ENCODE results near the gene ENOX1. TPM values are rescaled to one million over a fixed set of nuclear protein-coding genes. Genes with fewer than 3 reads are reported as not detected.
A peak's percentile ranks its signal among the peaks of the same experiment; 100 is the strongest.

Gene ENOX1
- total RNA-seq, 6 experiments from 2014 or later = 0.50 to 3.2 (median 0.64) TPM

DNA sequence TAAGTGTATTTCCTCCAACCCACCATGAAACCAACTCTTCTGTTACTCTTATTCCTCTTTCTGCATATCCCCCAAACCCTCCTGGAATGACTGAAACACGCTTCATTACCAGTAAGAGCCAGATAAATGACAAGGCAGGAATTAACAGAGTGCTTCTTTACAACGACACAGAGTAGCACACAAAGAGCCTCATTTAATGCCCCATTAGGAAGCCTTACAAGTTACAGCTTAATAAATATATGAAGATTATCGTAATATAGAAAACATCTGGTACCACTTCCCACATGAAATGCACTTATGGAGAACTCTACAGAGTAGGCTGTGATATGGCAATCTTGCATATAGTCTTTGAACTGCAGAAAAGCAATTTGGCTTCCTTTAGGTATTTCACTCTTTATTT lies 116.8 kb downstream of the ENOX1 start:
- Mint-ChIP-seq H3K4me3 (no peak overlapping the region), H3K27ac (no peak overlapping the region)
- TF ChIP-seq, protein P1, sequence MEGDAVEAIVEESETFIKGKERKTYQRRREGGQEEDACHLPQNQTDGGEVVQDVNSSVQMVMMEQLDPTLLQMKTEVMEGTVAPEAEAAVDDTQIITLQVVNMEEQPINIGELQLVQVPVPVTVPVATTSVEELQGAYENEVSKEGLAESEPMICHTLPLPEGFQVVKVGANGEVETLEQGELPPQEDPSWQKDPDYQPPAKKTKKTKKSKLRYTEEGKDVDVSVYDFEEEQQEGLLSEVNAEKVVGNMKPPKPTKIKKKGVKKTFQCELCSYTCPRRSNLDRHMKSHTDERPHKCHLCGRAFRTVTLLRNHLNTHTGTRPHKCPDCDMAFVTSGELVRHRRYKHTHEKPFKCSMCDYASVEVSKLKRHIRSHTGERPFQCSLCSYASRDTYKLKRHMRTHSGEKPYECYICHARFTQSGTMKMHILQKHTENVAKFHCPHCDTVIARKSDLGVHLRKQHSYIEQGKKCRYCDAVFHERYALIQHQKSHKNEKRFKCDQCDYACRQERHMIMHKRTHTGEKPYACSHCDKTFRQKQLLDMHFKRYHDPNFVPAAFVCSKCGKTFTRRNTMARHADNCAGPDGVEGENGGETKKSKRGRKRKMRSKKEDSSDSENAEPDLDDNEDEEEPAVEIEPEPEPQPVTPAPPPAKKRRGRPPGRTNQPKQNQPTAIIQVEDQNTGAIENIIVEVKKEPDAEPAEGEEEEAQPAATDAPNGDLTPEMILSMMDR (IDR thresholded peaks at IDR 0.05) = no peak

DNA sequence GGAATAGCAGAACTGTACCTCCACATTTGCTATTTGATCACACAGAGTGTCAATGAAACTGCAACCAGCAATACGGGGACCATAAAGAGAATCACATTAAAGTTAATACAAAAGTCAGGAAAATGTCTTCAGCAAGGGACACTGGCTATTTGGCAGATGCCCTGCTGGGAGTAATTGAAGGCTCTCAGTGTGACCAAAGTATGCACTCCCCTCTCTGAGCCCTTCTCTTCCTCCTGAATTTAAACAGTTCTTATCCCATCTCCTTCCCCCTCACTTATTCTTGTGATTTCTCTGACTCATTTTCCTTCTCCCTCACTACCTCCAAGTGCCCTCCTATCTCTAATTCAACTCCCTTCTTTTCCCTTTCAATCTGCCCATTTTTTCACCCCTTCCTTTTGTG lies 117.7 kb downstream of the ENOX1 start:
- Mint-ChIP-seq H3K27ac (no peak overlapping the region), H3K27me3 (ENCODE audit: insufficient read depth) (no peaks in the 10 kb centered on the region; the same call in none of the 2 replicates), H3K4me3 (no peak overlapping the region), H3K4me1 (ENCODE audit: low read depth) (peaks cover 15% of the 10 kb centered on the region), H3K9me3 (no peaks in the 10 kb centered on the region), H3K36me3 (ENCODE audit: low read depth) (no peaks in the 10 kb centered on the region)
- TF ChIP-seq, protein P1 (IDR thresholded peaks at IDR 0.05) = no peak
- no peak for DNase-seq

More for the DNA sequence above, 116.8 kb downstream of the ENOX1 start:
- DNase-seq = no peak
- Mint-ChIP-seq H3K27me3 (ENCODE audit: insufficient read depth) (no peaks in the 10 kb centered on the region; the same call in none of the 2 replicates), H3K4me1 (ENCODE audit: low read depth) (peaks cover 6% of the 10 kb centered on the region), H3K36me3 (ENCODE audit: low read depth) (no peaks in the 10 kb centered on the region), H3K9me3 (no peaks in the 10 kb centered on the region)

DNA sequence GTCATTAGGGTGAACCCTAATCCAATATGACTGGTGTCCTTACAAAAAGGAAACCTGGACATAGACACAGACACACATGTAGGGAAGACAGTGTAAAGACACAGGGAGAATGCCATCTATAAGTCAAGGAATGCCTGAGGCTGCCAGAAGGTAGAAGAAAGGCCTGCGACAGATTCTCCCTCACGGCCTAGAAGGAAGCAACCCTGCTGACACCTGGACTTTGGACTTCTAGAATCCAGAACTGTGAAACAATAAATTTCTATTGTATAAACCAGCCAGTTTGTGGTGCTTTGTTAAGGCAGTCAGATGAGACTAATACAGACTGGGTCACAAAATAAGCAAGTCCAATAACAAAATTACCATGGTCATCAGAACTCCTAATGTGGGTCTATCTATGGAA lies 120.4 kb downstream of the ENOX1 start:
- no peaks in the 10 kb centered on the region for H3K9me3 Mint-ChIP-seq
- no peak overlapping the region for H3K4me3 Mint-ChIP-seq
- H3K4me1 Mint-ChIP-seq (ENCODE audit: low read depth) = peaks cover 34% of the 10 kb centered on the region
- TF ChIP-seq, protein P1 (IDR thresholded peaks at IDR 0.05) = no peak
- no peaks in the 10 kb centered on the region; the same call in 1 of the 2 replicates for H3K27me3 Mint-ChIP-seq (ENCODE audit: insufficient read depth)
- no peaks in the 10 kb centered on the region for H3K36me3 Mint-ChIP-seq (ENCODE audit: low read depth)
- no peak for DNase-seq
- H3K27ac Mint-ChIP-seq = no peak overlapping the region

DNA sequence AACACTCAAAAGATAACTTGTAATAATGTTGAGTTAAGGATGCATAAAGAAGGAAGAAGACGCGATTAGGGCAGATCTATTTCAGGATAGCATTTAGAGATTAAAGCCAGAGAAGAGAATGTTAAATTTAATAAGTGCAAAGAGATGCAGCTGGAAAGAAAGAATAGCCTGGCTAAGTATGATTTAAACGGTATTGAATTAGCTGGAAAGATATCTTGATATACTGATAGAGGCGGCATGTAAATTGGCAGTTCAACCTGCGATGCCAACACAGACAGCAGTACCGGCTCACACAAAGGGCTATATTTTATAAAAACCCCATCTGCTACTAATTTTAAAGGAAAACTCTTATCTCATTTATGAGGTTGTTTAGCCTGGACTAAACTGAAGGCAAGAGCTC lies 121.4 kb downstream of the ENOX1 start:
- Mint-ChIP-seq H3K27ac (peak overlapping the region; percentile 75; the same call in 1 of the 2 replicates), H3K27me3 (ENCODE audit: insufficient read depth) (no peaks in the 10 kb centered on the region; the same call in 1 of the 2 replicates)
- TF ChIP-seq, protein P1 (IDR thresholded peaks at IDR 0.05) = no peak

DNA sequence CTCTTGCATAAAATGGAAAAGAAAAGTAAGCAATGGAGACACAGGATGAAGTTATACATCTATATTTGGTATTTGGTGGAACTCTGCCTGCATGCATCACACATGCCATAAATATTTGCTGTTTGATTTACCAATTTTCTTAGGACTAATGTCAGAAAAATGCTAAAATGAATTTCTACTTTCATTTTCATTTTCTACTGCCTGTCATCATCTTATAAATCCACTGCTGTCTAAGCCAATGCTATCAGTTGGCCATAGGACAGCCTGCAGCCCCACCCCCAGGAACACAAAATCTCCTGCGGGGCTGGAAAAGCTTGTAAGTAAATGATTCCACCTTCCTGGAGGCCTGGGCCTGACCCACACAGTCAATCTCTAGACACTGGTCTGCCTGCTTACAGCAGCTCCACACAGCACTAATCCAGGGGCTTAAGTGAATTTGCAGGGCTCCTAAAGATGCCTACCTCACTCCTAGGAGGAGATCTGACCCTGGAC lies 122.0 kb downstream of the ENOX1 start:
- Mint-ChIP-seq H3K4me3 (peak overlapping the region; percentile 58), H3K27ac (peak overlapping the region; percentile 75), H3K4me1 (ENCODE audit: low read depth) (peaks cover 34% of the 10 kb centered on the region), H3K27me3 (ENCODE audit: insufficient read depth) (no peaks in the 10 kb centered on the region; the same call in 1 of the 2 replicates), H3K36me3 (ENCODE audit: low read depth) (no peaks in the 10 kb centered on the region), H3K9me3 (no peaks in the 10 kb centered on the region)
- peak; percentile 67 for DNase-seq
- TF ChIP-seq, protein P1 (IDR thresholded peaks at IDR 0.05) = no peak

More for the DNA sequence above, 121.4 kb downstream of the ENOX1 start:
- H3K9me3 Mint-ChIP-seq = no peaks in the 10 kb centered on the region
- no peaks in the 10 kb centered on the region for H3K36me3 Mint-ChIP-seq (ENCODE audit: low read depth)
- no peak for DNase-seq
- no peak overlapping the region; the same call in 1 of the 2 replicates for H3K4me3 Mint-ChIP-seq
- peaks cover 34% of the 10 kb centered on the region for H3K4me1 Mint-ChIP-seq (ENCODE audit: low read depth)
